IPS DF 19.7 (cell line): ENCODE data around the gene MYORG.

ENCODE experiments used
- DNase-seq: peaks from one replicate; pipeline ENCODE4 v3.0.0-alpha.2; 2013; ENCODE audit warnings: low read depth, low spot score

The MYORG gene

GRCh38 chr9:34376596-34377403 is at the start of gene MYORG:
MYORG (minus strand) TSS chr9:34376898; CDS start chr9:34372943, 3,955 bp downstream.
- peak; percentile 91 for DNase-seq

- DNase-seq: no peak
Measured at GRCh38 chr9:34419716-34420504, 43.2 kb upstream of the MYORG start.

- no peak for DNase-seq
Measured at GRCh38 chr9:34417734-34418133, 41.0 kb upstream of the MYORG start.

GRCh38 chr9:34413231-34413852 is 36.6 kb upstream of the MYORG start:
- DNase-seq: no peak

- DNase-seq: no peak
Measured at GRCh38 chr9:34412336-34412735, 35.6 kb upstream of the MYORG start.

GRCh38 chr9:34409154-34409553 is 32.5 kb upstream of the MYORG start:
- no peak for DNase-seq

GRCh38 chr9:34408173-34408572 is 31.5 kb upstream of the MYORG start:
- DNase-seq: no peak

GRCh38 chr9:34406219-34406618 is 29.5 kb upstream of the MYORG start:
- no peak for DNase-seq

- no peak for DNase-seq
Measured at GRCh38 chr9:34405719-34406118, 29.0 kb upstream of the MYORG start.

- DNase-seq: no peak
Measured at GRCh38 chr9:34403554-34404380, 27.1 kb upstream of the MYORG start.

- DNase-seq: no peak
Measured at GRCh38 chr9:34400686-34401602, 24.2 kb upstream of the MYORG start.

GRCh38 chr9:34400275-34400674 is 23.6 kb upstream of the MYORG start:
- DNase-seq: no peak

GRCh38 chr9:34399729-34400128 is 23.0 kb upstream of the MYORG start:
- DNase-seq: no peak

GRCh38 chr9:34398875-34399274 is 22.2 kb upstream of the MYORG start:
- DNase-seq: no peak

GRCh38 chr9:34396276-34397214 is 19.8 kb upstream of the MYORG start:
- no peak for DNase-seq

GRCh38 chr9:34392511-34392910 is 15.8 kb upstream of the MYORG start:
- no peak for DNase-seq

- no peak for DNase-seq
Measured at GRCh38 chr9:34387239-34387638, 10.5 kb upstream of the MYORG start.

GRCh38 chr9:34386656-34387055 is 10.0 kb upstream of the MYORG start:
- DNase-seq: no peak

GRCh38 chr9:34385561-34386230 is 9.0 kb upstream of the MYORG start:
- no peak for DNase-seq
